Ishikawa (cell line): ENCODE data around the gene CLSTN2.

Source experiments
- CEBPB ChIP-seq: IDR thresholded peaks from 2 replicates; pipeline ENCODE4 v1.6.1; 2012
- CREB1 ChIP-seq: IDR thresholded peaks from 2 replicates; pipeline ENCODE4 v1.6.1; 2012; ENCODE audit warnings: low read depth
- EGR1 ChIP-seq: IDR thresholded peaks from 2 replicates; pipeline ENCODE4 v1.6.1; 2012
- EP300 ChIP-seq: IDR thresholded peaks from 2 replicates; pipeline ENCODE4 v1.6.1; 2012; ENCODE audit warnings: borderline replicate concordance
- FOXM1 ChIP-seq: IDR thresholded peaks from 2 replicates; pipeline ENCODE4 v1.6.1; 2012; ENCODE audit warnings: low read depth, borderline replicate concordance
- NFIC ChIP-seq: IDR thresholded peaks from 2 replicates; pipeline ENCODE4 v1.6.1; 2012
- RAD21 ChIP-seq: IDR thresholded peaks from 2 replicates; pipeline ENCODE4 v1.6.1; 2012; ENCODE audit warnings: low read depth
- TAF1 ChIP-seq: IDR thresholded peaks from 2 replicates; pipeline ENCODE4 v1.6.1; 2012; ENCODE audit warnings: low read depth, mild to moderate bottlenecking
- TCF12 ChIP-seq: IDR thresholded peaks from 2 replicates; pipeline ENCODE4 v1.6.1; 2012; ENCODE audit warnings: low read depth
- TEAD4 ChIP-seq: IDR thresholded peaks from 2 replicates; pipeline ENCODE4 v1.6.1; 2012
- YY1 ChIP-seq: IDR thresholded peaks from 2 replicates; pipeline ENCODE4 v1.6.1; 2012; ENCODE audit warnings: low read depth
- ZBTB7A ChIP-seq: IDR thresholded peaks from 2 replicates; pipeline ENCODE4 v1.6.1; 2012; ENCODE audit warnings: low read depth
- TF ChIP-seq, protein P1 (sequence below): IDR thresholded peaks from 2 replicates; pipeline ENCODE4 v1.6.1; 2012
- TF ChIP-seq, protein P2 (sequence below): IDR thresholded peaks from 2 replicates; pipeline ENCODE4 v1.6.1; 2012
- TF ChIP-seq, protein P3 (sequence below): IDR thresholded peaks from 2 replicates; pipeline ENCODE4 v1.6.1; 2012; ENCODE audit warnings: low read depth, mild to moderate bottlenecking

CLSTN2 gene

DNA sequence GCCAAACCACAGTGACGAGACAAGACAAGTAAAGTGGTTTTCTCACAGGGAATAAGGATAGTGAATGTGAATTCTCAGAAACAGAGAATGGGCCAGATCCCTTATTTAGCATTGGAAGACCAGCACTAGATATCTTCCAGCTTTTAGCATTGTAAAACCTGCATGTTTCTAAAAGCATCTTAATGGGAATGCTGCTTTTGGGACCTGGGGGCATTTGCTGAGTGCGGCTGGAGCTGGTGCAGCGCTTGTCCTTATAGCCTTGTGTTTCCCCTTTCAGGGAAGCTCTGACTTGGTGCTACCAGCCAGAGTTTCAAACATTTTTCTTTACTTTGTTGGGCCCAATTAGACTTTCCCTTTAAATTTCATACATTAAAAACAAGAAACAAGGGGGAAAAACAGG is 52.9 kb downstream of the CLSTN2 start:
- TF ChIP-seq ZBTB7A (no peak), EP300 (no peak)

DNA sequence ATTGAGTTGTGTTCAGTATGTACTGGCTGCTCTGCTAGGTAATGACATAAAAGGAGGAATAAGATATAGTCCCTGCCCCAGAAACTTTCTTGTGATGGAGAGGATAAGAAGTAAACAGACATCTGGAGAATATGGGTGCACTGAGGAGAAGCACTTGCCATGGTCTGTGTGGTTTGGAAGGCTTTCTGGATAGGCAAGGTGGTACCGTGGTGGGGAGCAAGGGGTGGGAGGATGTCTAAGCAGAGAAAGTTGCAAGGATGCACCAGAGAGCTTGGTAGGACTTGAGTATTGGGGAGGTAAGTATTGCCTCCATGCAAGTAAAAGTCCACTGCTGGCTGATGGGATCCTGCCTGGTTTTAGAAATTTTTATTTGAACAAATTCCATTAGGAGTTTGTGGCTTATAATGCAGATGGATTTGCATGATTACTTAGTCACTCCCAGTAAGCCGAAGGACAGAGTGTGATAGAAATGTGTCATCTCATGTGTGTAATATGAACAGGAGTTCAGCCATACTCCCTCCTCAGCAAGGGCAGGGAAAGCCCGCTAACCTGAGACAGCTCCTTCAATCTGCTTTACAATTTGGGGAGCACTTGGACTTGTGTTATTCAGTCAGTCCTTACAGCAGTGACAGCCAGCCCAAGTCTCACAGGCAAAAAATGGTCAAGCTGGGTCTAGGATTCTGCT is 53.6 kb downstream of the CLSTN2 start:
- TF ChIP-seq, protein P1, sequence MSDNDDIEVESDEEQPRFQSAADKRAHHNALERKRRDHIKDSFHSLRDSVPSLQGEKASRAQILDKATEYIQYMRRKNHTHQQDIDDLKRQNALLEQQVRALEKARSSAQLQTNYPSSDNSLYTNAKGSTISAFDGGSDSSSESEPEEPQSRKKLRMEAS, result no peak
- TF ChIP-seq EP300 (no peak), TAF1 (no peak), YY1 (no peak), CREB1 (no peak), TEAD4 (no peak), NFIC (no peak), CEBPB (no peak), ZBTB7A (no peak), RAD21 (no peak), TCF12 (no peak), FOXM1 (no peak), EGR1 (no peak)
- TF ChIP-seq, protein P2, sequence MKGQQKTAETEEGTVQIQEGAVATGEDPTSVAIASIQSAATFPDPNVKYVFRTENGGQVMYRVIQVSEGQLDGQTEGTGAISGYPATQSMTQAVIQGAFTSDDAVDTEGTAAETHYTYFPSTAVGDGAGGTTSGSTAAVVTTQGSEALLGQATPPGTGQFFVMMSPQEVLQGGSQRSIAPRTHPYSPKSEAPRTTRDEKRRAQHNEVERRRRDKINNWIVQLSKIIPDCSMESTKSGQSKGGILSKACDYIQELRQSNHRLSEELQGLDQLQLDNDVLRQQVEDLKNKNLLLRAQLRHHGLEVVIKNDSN, result no peak
- TF ChIP-seq, protein P3, sequence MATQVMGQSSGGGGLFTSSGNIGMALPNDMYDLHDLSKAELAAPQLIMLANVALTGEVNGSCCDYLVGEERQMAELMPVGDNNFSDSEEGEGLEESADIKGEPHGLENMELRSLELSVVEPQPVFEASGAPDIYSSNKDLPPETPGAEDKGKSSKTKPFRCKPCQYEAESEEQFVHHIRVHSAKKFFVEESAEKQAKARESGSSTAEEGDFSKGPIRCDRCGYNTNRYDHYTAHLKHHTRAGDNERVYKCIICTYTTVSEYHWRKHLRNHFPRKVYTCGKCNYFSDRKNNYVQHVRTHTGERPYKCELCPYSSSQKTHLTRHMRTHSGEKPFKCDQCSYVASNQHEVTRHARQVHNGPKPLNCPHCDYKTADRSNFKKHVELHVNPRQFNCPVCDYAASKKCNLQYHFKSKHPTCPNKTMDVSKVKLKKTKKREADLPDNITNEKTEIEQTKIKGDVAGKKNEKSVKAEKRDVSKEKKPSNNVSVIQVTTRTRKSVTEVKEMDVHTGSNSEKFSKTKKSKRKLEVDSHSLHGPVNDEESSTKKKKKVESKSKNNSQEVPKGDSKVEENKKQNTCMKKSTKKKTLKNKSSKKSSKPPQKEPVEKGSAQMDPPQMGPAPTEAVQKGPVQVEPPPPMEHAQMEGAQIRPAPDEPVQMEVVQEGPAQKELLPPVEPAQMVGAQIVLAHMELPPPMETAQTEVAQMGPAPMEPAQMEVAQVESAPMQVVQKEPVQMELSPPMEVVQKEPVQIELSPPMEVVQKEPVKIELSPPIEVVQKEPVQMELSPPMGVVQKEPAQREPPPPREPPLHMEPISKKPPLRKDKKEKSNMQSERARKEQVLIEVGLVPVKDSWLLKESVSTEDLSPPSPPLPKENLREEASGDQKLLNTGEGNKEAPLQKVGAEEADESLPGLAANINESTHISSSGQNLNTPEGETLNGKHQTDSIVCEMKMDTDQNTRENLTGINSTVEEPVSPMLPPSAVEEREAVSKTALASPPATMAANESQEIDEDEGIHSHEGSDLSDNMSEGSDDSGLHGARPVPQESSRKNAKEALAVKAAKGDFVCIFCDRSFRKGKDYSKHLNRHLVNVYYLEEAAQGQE, result no peak

DNA sequence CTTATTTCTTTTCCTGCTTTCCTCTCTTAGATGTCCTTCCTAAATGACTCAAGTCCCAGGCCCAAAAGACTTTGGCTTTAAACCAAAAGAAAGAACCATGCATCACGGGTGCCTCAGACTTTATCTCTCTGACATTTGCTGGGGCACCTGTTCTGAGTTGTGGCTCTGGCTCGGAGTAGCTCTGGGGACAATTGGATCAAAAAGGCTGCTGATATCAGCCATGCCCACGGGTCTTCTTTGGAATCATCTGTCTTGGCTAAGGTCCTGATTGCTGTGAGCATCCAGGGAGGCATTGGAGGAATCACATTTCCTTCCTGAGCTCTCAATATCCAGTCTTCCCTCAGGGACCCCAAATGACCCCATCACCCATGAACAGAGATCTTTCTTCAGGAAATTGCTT is 59.9 kb downstream of the CLSTN2 start:
- TF ChIP-seq FOXM1, result no peak

DNA sequence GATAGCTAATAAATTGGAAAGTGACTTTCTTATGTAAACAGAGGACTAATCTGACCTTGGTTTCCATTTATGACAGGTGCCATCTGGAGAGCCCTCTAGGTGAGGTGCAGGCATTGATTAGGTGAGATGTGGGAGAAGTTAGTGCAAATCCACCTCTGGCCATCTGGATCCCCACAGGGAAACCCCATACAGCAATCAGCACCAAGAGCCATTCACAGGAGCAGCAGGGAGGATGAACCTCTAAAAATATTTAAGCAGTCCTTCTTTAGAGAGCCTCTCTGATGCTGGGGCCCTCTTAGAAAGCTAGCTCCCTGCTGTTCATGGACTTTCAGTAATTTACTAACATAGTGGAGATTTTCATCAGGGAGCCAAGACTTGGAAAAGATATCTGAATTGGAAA is 69.3 kb downstream of the CLSTN2 start:
- no peak for TF ChIP-seq NFIC
- no peak for TF ChIP-seq EP300
- TF ChIP-seq FOXM1, result no peak

DNA sequence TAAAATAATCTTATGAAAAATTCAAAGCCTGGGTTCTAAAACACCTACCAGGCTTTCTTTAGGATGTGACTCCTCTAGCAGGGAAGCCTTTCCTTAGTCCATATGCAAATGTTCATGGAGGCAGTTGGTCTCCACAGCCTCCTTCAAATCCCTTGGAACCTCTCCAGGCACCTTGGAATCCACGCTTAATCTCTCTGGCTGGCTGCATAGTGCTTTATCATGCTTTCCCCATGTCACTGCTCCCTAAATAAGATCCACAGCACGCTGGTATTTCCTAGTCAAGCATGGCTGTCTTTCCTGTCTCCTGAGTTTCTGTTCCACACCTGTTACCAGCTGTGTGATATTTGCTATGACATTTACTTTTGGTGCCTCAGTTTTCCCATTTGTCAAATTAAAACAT is 71.3 kb downstream of the CLSTN2 start:
- TF ChIP-seq NFIC (no peak), TCF12 (no peak), EP300 (no peak), TAF1 (no peak), YY1 (no peak), FOXM1 (no peak), CEBPB (no peak), ZBTB7A (no peak), RAD21 (no peak), TEAD4 (no peak), CREB1 (no peak), EGR1 (no peak)
- TF ChIP-seq, protein P3, result no peak
- TF ChIP-seq, protein P2, result no peak
- TF ChIP-seq, protein P1, result no peak

DNA sequence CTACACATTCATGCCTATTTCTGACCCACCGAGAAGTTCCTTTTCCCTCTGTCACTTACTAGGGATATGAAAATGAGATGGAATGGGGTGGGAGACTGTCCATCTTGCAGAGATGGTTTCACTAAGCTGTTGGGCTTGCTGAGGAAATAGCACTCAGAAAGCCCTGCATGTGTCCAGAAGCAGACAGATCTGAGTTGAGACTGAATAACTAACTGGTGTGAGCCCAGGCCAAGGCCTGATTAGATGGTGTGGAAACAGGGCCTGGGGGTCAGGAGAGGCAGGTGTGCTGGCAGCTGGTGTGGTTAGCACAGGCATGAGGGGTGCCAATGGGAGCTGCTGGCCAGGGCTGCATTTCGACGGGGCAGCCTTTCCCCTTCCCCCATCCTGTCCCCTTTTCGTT is 72.1 kb downstream of the CLSTN2 start:
- TF ChIP-seq YY1 (no peak), TCF12 (no peak), TAF1 (no peak), ZBTB7A (no peak)
- TF ChIP-seq, protein P3, result no peak
- TF ChIP-seq, protein P1, result no peak
